Activated B cell treated with CpG ODN at 0.5 μM for 24 hours (primary cell): ENCODE measurements around the gene XYLB. TPM values are rescaled to one million over a fixed set of nuclear protein-coding genes. Genes with fewer than 3 reads are reported as not detected.

Experiments used
- ATAC-seq: fragments of 200-7000 bp; cut with Tn5 transposase; one replicate; pipeline ENCODE4 v1.10.0; 2021; ENCODE audit warnings: low read depth, mild to moderate bottlenecking, moderate library complexity
- CTCF ChIA-PET: fragments of 350-600 bp; sonication (Branson Sonifier 250); formaldehyde crosslinking; loops from one replicate; lab custom pipeline; 2021; ENCODE audit warnings: antibody characterized with exemption; lab: Charles Lee
- POLR2A ChIA-PET: fragments of 350-600 bp; sonication (Branson Sonifier 250); formaldehyde crosslinking; loops from one replicate; lab custom pipeline; 2021; ENCODE audit warnings: antibody characterized with exemption; lab: Charles Lee
- DNase-seq: peaks from one replicate; pipeline ENCODE4 v3.0.0; 2022
- H3K27ac Mint-ChIP-seq: one replicate; pipeline ENCODE4 v1.8.0; 2020; ENCODE audit warnings: mixed read lengths
- H3K27me3 Mint-ChIP-seq: one replicate; pipeline ENCODE4 v1.8.0; 2021; ENCODE audit warnings: mixed read lengths
- H3K36me3 Mint-ChIP-seq: one replicate; pipeline ENCODE4 v1.8.0; 2021; ENCODE audit warnings: low read depth, mixed read lengths
- H3K4me1 Mint-ChIP-seq: one replicate; pipeline ENCODE4 v1.8.0; 2021; ENCODE audit warnings: mixed read lengths
- H3K4me3 Mint-ChIP-seq: one replicate; pipeline ENCODE4 v1.8.0; 2020; ENCODE audit warnings: mild to moderate bottlenecking, mixed read lengths
- H3K9me3 Mint-ChIP-seq: one replicate; pipeline ENCODE4 v1.8.0; 2020; ENCODE audit warnings: mixed read lengths
- intact Hi-C: fragments of 100-400 bp; cut with micrococcal nuclease; formaldehyde crosslinking; loops from one replicate; pipeline ENCODE4 v1.15.1; 2024
- total RNA-seq: library from RNA; stranded (reverse); gene quantifications from 2 replicates; pipeline ENCODE4 v1.2.3, GENCODE V29; 2022
- TF ChIP-seq, protein P1 (sequence below): fragments of 200-600 bp; IDR thresholded peaks from one replicate; pipeline ENCODE4 v1.8.0; 2022; ENCODE audit warnings: antibody characterized with exemption, mild to moderate bottlenecking

The XYLB gene
- total RNA-seq, 1 donor from 2014 or later: 1.8 TPM

DNA sequence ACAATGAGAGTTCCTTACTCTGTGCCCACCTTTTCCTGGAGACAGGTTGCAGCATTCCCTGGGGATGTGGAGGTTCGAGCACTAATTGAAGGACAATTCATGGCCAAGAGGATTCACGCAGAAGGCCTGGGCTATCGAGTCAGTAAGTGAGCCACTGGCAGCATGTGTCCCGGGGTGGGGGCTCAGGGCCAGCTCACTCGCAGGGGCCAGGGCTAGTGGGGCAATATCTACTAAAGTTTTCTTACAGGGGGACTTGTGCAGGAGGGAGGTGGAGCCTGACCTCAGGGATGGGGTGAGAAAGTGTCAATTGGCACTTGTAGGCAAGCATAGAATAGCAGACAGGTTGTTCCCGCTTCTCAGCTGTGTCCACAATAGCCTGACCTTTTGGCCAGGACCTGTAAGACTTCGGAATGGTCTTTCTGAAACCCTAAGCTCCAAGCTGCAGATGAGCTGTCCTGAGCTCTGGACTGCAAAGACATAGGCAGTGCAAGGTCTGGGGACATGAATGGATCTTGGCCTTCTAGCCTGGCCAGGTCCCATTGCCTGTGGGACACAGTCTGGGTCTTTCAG lies 32.7 kb downstream of the XYLB start:
- no peaks in the 10 kb centered on the region for H3K36me3 Mint-ChIP-seq
- H3K9me3 Mint-ChIP-seq: peaks cover 7% of the 10 kb centered on the region
- CTCF ChIA-PET: no interaction called here
- DNase-seq (no peak), ATAC-seq (no peak)
- H3K4me1 Mint-ChIP-seq: no peaks in the 10 kb centered on the region
- TF ChIP-seq, protein P1, sequence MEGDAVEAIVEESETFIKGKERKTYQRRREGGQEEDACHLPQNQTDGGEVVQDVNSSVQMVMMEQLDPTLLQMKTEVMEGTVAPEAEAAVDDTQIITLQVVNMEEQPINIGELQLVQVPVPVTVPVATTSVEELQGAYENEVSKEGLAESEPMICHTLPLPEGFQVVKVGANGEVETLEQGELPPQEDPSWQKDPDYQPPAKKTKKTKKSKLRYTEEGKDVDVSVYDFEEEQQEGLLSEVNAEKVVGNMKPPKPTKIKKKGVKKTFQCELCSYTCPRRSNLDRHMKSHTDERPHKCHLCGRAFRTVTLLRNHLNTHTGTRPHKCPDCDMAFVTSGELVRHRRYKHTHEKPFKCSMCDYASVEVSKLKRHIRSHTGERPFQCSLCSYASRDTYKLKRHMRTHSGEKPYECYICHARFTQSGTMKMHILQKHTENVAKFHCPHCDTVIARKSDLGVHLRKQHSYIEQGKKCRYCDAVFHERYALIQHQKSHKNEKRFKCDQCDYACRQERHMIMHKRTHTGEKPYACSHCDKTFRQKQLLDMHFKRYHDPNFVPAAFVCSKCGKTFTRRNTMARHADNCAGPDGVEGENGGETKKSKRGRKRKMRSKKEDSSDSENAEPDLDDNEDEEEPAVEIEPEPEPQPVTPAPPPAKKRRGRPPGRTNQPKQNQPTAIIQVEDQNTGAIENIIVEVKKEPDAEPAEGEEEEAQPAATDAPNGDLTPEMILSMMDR: no peak
- intact Hi-C loops: no loop called here
- no peak overlapping the region for H3K27ac Mint-ChIP-seq
- no peaks in the 10 kb centered on the region for H3K27me3 Mint-ChIP-seq
- H3K4me3 Mint-ChIP-seq: no peak overlapping the region
- POLR2A ChIA-PET: no interaction called here

DNA sequence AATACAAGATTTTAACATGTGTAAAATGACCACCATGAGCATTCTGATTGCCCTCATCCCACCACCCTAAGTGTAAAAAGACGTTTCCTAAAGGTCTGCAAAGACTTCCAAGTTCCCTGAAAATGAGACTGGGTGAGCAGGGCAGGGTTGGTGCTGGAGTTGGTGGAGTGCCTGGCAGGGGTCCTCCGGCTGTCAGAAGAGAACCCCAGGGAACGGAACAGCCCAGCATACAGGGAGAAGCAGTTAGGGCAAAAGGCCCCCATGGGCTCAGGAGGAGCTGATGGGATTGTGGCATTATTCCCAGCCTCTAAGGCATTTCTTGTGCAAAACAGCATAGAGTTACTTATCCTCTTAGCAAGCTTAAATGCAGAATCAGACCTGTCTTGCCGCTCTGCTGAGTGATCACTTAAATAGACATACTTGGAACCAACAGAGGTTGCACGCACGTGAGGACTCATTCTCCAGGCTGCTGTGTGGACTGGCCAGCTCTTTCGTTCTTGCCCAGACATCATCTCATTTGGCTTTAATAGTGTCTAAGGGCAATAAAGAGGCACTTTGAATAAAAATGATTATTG lies 36.0 kb downstream of the XYLB start:
- H3K36me3 Mint-ChIP-seq: peaks cover 2% of the 10 kb centered on the region
- CTCF ChIA-PET: no interaction called here
- ATAC-seq: no peak

DNA sequence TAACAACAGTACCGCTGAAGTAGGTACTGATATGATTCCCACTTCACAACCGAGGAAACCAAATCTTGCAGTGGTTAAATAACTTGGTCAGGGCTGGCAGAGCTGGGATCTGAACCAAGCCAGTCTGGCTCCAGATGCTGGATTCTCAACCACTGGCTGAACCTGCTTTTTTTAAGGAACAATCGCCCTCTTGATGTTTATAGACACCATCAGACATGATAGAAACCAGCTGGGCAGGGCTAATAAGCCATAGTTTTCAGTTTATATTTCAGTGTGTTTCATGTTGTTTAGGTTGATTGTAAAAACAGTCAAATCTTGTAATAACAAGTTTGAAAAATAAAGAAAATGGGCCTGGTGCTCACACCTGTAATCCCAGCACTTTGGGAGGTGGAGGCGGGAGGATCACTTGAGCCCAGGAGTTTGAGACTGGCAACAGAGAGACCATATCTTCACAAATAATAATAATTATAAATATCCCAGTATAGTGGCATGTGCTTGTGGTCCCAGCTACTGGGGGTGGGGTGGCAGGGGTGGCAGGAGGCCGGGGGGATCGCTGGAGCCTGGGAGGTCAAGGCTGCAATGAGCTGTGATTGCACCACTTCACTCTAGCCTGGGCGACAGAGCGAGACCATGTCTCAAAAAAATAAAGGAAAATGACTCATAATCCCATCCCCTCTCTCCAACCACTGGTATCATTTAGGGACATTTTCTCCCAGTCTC lies 36.7 kb downstream of the XYLB start:
- Mint-ChIP-seq H3K36me3 (peaks cover 2% of the 10 kb centered on the region), H3K9me3 (peaks cover 14% of the 10 kb centered on the region), H3K4me3 (no peak overlapping the region), H3K27me3 (no peaks in the 10 kb centered on the region), H3K4me1 (no peaks in the 10 kb centered on the region), H3K27ac (no peak overlapping the region)
- TF ChIP-seq, protein P1: no peak
- intact Hi-C loops: no loop called here
- POLR2A ChIA-PET: no interaction called here
- ATAC-seq (no peak), DNase-seq (no peak)
- CTCF ChIA-PET: no interaction called here

More for the DNA sequence above, 36.0 kb downstream of the XYLB start:
- Mint-ChIP-seq H3K4me1 (no peaks in the 10 kb centered on the region), H3K27me3 (no peaks in the 10 kb centered on the region), H3K4me3 (no peak overlapping the region), H3K27ac (no peak overlapping the region), H3K9me3 (peaks cover 12% of the 10 kb centered on the region)
- POLR2A ChIA-PET: no interaction called here
- no peak for DNase-seq
- intact Hi-C loops: no loop called here
- TF ChIP-seq, protein P1: no peak

DNA sequence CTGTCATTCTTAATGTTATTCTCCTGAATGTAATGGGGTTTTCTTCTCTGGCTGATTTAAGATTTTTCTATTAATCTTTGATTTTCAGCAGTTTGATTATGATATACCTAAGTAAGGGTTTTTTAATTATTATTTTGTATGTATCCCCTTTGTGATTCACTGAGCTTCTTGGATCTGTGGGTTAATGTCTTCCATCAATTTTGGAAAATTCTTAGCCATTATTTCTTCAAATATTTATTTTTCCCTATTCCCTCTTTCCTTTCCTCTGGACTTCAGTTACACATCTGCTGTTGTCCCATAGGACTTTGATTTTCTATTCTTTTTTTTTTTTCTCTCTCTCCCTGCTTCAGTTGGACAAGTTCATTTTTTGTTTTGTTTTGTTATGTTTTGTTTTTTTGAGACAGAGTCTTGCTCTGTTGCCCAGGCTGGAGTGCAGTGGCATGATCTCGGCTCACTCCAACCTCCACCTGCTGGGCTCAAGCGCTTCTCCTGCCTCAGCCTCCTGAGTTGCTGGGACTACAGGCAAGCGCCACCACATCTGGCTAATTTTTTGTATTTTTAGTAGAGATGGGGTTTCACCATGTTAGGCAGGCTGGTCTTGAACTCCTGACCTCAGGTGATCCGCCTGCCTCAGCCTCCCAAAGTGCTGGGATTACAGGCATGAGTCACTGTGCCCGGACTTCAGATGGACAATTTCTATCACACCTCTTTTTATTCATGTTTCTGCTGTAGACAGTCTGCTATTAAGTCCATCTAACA lies 40.6 kb downstream of the XYLB start:
- Mint-ChIP-seq H3K4me3 (no peak overlapping the region), H3K36me3 (peaks cover 2% of the 10 kb centered on the region), H3K27ac (no peak overlapping the region), H3K4me1 (no peaks in the 10 kb centered on the region), H3K27me3 (no peaks in the 10 kb centered on the region), H3K9me3 (peaks cover 7% of the 10 kb centered on the region)
- CTCF ChIA-PET: no interaction called here
- intact Hi-C loops: no loop called here
- ATAC-seq (no peak), DNase-seq (no peak)
- POLR2A ChIA-PET: no interaction called here
- TF ChIP-seq, protein P1: no peak

DNA sequence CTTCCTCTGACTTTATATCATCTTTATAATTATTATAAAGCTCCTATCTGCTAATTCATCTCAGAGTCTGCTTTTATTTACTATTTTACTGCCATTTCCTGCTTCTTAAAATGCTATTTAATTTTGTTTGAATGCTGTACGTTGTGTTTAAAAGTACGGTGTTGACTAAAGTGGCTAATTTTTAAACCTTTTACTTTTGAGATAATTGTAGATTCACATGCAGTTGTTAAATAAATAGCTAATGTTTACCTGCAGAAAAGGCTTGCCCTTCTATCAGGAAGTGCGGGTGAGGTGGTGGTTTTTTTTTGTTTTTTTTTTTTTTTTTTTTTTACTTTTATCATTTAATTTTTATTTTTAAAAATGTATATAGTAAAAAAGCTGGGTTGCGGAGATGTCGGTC lies 41.3 kb downstream of the XYLB start:
- no peak overlapping the region for H3K4me3 Mint-ChIP-seq
- CTCF ChIA-PET: no interaction called here
- intact Hi-C loops: no loop called here
- H3K9me3 Mint-ChIP-seq: peaks cover 7% of the 10 kb centered on the region
- no peak overlapping the region for H3K27ac Mint-ChIP-seq
- H3K36me3 Mint-ChIP-seq: peaks cover 2% of the 10 kb centered on the region
- DNase-seq: no peak
- POLR2A ChIA-PET: no interaction called here
- TF ChIP-seq, protein P1: no peak
- H3K4me1 Mint-ChIP-seq: no peaks in the 10 kb centered on the region
- no peak for ATAC-seq
- H3K27me3 Mint-ChIP-seq: no peaks in the 10 kb centered on the region
